H1 (cell line): ENCODE results near the gene ADM. TPM values are rescaled to one million over a fixed set of nuclear protein-coding genes. Genes with fewer than 3 reads are reported as not detected.

Experiments used
- CHD7 ChIP-seq: fragments of 300-600 bp; sonication (generic); IDR thresholded peaks from 2 replicates; pipeline ENCODE4 v1.7.1; 2012; ENCODE audit warnings: low read length, moderate library complexity, mild to moderate bottlenecking, inconsistent platforms; ENCODE audit not compliant: insufficient replicate concordance
- polyA plus RNA-seq, 7 experiments: library from polyadenylated mRNA; depleted of rRNA in 3 of 7; stranded (reverse) in 5 of 7; unstranded in 2 of 7; fragments of >200 nt in 5 of 7; fragments of 200-250 nt in 2 of 7; gene quantifications; 1 replicate in 5 of 7; 2 replicates in 1 of 7; 4 replicates in 1 of 7; pipeline versions ENCODE4 v1.2.1 to v1.2.3, GENCODE V29; 2011 to 2013; ENCODE audit warnings: missing spikeins in 2 of 7, mixed read lengths in 2 of 7
- total RNA-seq: library from RNA; stranded (reverse); fragmentation: NEBNext Ultra II Directional; extraction: Animal tissue kit (Norgen Biotek cat#: 25700); gene quantifications from 2 replicates; pipeline ENCODE4 v1.2.1, GENCODE V29; 2021

Gene ADM
- total and polyA plus RNA-seq, 2 of the 8 experiments (the other 6 are each of a cell fraction or from before 2014, with no cell fraction given) = 94.1 to 95.6 TPM

GRCh38 chr11:10261821-10262220 is 43.1 kb upstream of the ADM start (continued):
- TF ChIP-seq CHD7 = no peak
- TF ChIP-seq, all 59 proteins: peak for 0
